ENCODE measurements around the gene ZNF444. TPM values are rescaled to one million over a fixed set of nuclear protein-coding genes. Genes with fewer than 3 reads are reported as not detected.
A peak's percentile ranks its signal among the peaks of the same experiment; 100 is the strongest.

Gene ZNF444
- total RNA-seq, 2 donors from 2014 or later = 62.0 to 105 TPM

DNA sequence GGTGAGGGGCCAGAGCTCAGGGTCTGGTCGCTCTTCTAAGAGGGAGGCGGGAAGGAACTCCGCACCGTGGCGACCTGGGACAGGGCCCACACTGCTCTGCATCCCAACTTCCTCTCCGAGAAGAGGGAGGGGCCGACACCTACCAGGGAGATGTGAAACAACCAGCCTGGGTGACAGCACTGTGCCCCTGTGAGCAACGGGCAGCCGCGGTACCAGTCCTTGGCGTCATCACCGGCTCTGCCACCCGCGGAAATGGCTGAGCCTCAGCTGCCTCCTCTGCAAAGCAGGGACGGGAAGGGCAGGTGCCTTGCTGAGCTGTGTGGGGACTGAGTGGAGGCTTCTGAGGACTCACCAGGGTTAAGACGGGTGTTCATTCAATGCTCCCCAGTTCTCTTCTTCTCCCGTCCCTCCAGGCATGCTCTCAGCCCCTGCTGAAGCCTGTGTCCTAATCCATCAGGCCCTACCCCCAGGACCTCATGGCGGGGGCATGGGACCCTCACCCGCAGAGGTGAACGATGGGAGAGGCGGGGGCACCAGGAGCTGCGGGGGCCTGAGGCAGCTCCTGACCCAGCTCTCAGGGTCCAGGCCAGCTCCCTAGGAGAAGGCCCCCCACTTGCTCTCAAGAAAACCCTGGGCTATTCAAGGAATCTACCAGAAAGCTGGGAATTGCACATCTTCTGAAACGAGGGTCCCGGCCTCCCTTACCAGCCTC is 29.3 kb upstream of the ZNF444 start:
- Histone ChIP-seq H3K9me3 (no peaks in the 10 kb centered on the region), H3K36me3 (no peaks in the 10 kb centered on the region), H3K27ac (peak overlapping the region; percentile 37 to 71), H3K27me3 (replicated peaks; ENCODE audit: insufficient read depth) (no peaks in the 10 kb centered on the region), H3K4me1 (replicated peaks) (peaks cover 43% of the 10 kb centered on the region), H3K4me3 (no peak overlapping the region)
- intact Hi-C loops (cut with DNase I) = loop anchor here (5.0 kb wide), 1 partner anchor 46 kb away; no protein-coding TSS in a partner anchor
- DNase-seq (ENCODE audit: low spot score) = no peak
- TF ChIP-seq, protein P1, sequence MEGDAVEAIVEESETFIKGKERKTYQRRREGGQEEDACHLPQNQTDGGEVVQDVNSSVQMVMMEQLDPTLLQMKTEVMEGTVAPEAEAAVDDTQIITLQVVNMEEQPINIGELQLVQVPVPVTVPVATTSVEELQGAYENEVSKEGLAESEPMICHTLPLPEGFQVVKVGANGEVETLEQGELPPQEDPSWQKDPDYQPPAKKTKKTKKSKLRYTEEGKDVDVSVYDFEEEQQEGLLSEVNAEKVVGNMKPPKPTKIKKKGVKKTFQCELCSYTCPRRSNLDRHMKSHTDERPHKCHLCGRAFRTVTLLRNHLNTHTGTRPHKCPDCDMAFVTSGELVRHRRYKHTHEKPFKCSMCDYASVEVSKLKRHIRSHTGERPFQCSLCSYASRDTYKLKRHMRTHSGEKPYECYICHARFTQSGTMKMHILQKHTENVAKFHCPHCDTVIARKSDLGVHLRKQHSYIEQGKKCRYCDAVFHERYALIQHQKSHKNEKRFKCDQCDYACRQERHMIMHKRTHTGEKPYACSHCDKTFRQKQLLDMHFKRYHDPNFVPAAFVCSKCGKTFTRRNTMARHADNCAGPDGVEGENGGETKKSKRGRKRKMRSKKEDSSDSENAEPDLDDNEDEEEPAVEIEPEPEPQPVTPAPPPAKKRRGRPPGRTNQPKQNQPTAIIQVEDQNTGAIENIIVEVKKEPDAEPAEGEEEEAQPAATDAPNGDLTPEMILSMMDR (IDR thresholded peaks at IDR 0.05) = no peak
- TF ChIP-seq POLR2AphosphoS5 (IDR thresholded peaks at IDR 0.05) (no peak), POLR2A (IDR thresholded peaks at IDR 0.05) (no peak)
- 40% methylated on average over 24 of the region's 24 CpGs for WGBS

DNA sequence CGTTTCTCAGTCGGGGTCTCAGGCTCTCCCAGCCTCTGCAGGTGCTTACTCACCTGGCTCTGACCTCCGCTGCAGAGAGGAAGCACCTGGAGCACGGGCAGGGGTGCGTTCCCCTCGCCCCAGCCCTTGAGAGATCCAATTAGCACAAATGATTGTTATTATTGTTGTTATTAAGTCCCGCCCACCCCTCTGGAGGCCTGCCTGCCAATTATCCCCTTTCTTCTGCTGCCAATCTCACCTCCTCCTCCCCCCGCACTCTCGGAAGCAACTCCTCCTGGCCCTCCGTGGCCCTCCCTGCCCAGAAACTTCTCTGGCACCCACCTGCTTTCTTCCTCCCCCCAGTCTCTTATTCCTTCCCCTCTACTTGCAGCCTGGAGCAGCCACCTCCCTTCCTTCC is 28.8 kb upstream of the ZNF444 start:
- Histone ChIP-seq H3K4me3 (no peak overlapping the region), H3K27me3 (replicated peaks; ENCODE audit: insufficient read depth) (no peaks in the 10 kb centered on the region), H3K9me3 (no peaks in the 10 kb centered on the region), H3K36me3 (no peaks in the 10 kb centered on the region), H3K4me1 (replicated peaks) (peaks cover 43% of the 10 kb centered on the region), H3K27ac (peak overlapping the region in 1 of 2 donors; percentile 71)
- intact Hi-C loops (cut with DNase I) = loop anchor here (5.0 kb wide), 1 partner anchor 45 kb away; no protein-coding TSS in a partner anchor
- WGBS = 31% methylated on average over 10 of the region's 10 CpGs
- TF ChIP-seq, protein P1 (IDR thresholded peaks at IDR 0.05) = no peak
- TF ChIP-seq POLR2AphosphoS5 (IDR thresholded peaks at IDR 0.05) = no peak
- no peak for TF ChIP-seq POLR2A (IDR thresholded peaks at IDR 0.05)
- no peak for DNase-seq (ENCODE audit: low spot score)

DNA sequence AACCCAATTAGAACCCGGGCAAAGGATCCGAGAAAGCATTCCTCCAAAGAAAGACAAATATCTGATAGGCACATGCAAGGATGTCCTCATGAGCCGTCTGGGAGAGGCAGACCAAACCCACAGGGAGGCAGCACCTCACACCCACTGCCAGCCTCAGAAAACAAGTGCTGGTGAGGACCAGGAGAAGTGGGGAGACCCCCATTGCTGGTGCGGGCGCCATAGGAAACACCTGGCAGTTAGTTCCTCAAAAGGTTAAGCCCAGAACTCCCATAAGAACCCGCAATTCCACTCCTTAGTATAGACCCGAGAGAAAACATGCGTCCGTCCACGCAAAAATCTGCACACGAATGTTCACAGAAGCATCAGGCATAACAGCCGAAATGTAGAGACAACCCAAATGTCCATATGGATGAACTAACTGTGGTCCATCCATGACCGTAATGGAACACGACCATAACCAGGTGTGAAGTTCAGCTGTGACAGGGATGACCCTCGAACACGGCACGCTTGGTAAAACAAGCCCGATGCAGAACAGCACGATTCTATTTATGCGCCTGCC is 27.9 kb upstream of the ZNF444 start:
- peaks cover 43% of the 10 kb centered on the region for H3K4me1 ChIP-seq (replicated peaks)
- DNase-seq (ENCODE audit: low spot score) = no peak
- intact Hi-C loops (cut with DNase I) = loop anchor here (5.0 kb wide), 1 partner anchor 44 kb away; no protein-coding TSS in a partner anchor
- H3K27ac ChIP-seq = no peak overlapping the region
- no peaks in the 10 kb centered on the region for H3K36me3 ChIP-seq
- TF ChIP-seq, protein P1 (IDR thresholded peaks at IDR 0.05) = no peak
- TF ChIP-seq POLR2A (IDR thresholded peaks at IDR 0.05) = no peak
- no peak for TF ChIP-seq POLR2AphosphoS5 (IDR thresholded peaks at IDR 0.05)
- no peaks in the 10 kb centered on the region for H3K27me3 ChIP-seq (replicated peaks; ENCODE audit: insufficient read depth)
- H3K4me3 ChIP-seq = no peak overlapping the region
- 66% methylated on average over 20 of the region's 20 CpGs for WGBS
- H3K9me3 ChIP-seq = no peaks in the 10 kb centered on the region

DNA sequence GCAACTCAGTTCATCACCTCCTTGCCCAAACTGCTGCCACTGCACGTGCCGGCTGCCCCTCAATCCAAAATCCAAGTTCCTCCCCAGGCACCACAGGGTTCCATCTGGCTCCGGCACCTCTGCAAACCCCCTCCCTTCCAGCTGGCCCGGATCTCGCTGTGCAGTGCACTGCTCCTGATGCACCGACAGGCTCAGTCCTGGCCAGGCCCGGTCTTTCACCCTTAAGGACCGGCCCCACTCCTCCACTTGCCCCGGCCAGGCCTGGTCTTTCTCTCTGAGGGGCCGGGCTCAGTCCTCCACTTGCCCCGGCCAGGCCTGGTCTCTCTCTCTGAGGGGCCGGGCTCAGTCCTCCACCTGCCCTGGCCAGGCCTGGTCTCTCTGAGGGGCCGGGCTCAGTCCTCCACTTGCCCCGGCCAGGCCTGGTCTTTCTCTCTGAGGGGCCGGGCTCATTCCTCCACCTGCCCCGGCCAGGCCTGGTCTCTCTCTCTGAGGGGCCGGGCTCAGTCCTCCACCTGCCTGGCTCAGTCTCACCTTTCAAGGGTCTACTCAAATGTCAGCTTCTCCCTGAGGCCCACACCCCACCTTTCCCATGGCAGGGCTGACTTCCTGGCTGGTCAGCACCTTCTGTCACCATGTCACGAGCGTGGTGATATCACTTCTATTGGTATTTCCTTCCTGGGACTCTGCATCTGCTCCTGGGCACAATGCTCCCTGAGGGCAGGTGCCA is 26.9 kb upstream of the ZNF444 start:
- no peak for DNase-seq (ENCODE audit: low spot score)
- Histone ChIP-seq H3K36me3 (no peaks in the 10 kb centered on the region), H3K9me3 (no peaks in the 10 kb centered on the region), H3K27ac (no peak overlapping the region), H3K4me3 (no peak overlapping the region), H3K27me3 (replicated peaks; ENCODE audit: insufficient read depth) (no peaks in the 10 kb centered on the region), H3K4me1 (replicated peaks) (peaks cover 39% of the 10 kb centered on the region)
- WGBS = 70% methylated on average over 19 of the region's 19 CpGs
- intact Hi-C loops (cut with DNase I) = loop anchor here (5.0 kb wide), 1 partner anchor 43 kb away; no protein-coding TSS in a partner anchor
- TF ChIP-seq, protein P1 (IDR thresholded peaks at IDR 0.05) = no peak
- no peak for TF ChIP-seq POLR2A (IDR thresholded peaks at IDR 0.05)
- TF ChIP-seq POLR2AphosphoS5 (IDR thresholded peaks at IDR 0.05) = no peak

Data from prostate gland (tissue), 2 donors.